Measurements from ENCODE around the gene PDCL3.

DNA sequence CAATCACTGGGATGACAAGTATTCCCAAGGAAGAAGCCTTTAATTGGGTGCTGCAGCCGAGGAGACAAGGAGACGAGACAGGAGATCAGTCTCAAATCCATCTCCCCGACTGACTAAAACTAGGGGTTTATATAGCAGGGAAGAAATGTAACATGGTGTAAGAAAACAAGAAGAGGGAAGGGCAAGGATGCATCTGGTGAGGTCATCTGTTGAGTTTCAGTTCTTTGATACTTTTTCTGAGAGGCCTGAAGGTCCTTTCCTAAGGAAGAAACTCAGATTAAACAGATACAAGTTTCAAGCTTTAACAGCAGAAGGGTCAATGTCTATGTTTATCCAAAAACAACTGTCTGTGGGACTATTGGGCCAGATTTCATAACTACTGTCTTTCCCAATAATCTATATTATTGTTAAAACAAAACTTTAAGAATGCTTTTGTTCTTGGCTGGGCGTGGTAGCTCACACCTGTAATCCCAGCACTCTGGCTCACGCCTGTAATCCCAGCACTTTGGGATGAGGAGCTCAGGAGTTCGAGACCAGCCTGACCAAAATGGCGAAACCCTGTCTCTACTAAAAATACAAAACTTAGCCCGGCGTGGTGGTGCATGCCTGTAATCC lies 2.5 kb upstream of the PDCL3 start:
- TF ChIP-seq POLR2A (IDR thresholded peaks at IDR 0.05; ENCODE audit: low read depth, low read length) = no peak
- no peak for TF ChIP-seq POLR2AphosphoS5 (IDR thresholded peaks at IDR 0.05; ENCODE audit: low read depth, low read length)
- TF ChIP-seq SPI1 (IDR thresholded peaks at IDR 0.05; ENCODE audit: low read depth, low read length) = 0 out of 2 replicates have a peak, but pooled peaks have one; percentile 5
- TF ChIP-seq POU2F2 (IDR thresholded peaks at IDR 0.05; ENCODE audit: low read depth, low read length) = no peak

Data from GM12891 (cell line).